BE2C (cell line): ENCODE results near the gene FAM53B.

Experiments used
- DNase-seq: peaks from one replicate; pipeline ENCODE4 v3.0.0-alpha.2; 2020
- H3K27me3 ChIP-seq: fragments of 250-450 bp; sonication (Bioruptor Pico); 2 replicates; pipeline ENCODE4 v1.5.1; 2020; ENCODE audit warnings: mild to moderate bottlenecking
- H3K36me3 ChIP-seq: fragments of 250-450 bp; sonication (Bioruptor Pico); 2 replicates; pipeline ENCODE4 v1.5.1; 2020; ENCODE audit warnings: mild to moderate bottlenecking
- H3K4me1 ChIP-seq: fragments of 250-450 bp; sonication (Bioruptor Pico); 2 replicates; pipeline ENCODE4 v1.5.1; 2020
- H3K4me3 ChIP-seq: 2 replicates; pipeline ENCODE4 v1.5.1; 2011; ENCODE audit warnings: low read depth, low read length
- H3K9me3 ChIP-seq: fragments of 250-450 bp; sonication (Bioruptor Pico); 2 replicates; pipeline ENCODE4 v1.5.1; 2020
- TF ChIP-seq, protein P1 (sequence below): IDR thresholded peaks from 2 replicates; pipeline ENCODE4 v1.5.1; 2012; ENCODE audit warnings: mild to moderate bottlenecking, low read depth, low read length

FAM53B gene

DNA sequence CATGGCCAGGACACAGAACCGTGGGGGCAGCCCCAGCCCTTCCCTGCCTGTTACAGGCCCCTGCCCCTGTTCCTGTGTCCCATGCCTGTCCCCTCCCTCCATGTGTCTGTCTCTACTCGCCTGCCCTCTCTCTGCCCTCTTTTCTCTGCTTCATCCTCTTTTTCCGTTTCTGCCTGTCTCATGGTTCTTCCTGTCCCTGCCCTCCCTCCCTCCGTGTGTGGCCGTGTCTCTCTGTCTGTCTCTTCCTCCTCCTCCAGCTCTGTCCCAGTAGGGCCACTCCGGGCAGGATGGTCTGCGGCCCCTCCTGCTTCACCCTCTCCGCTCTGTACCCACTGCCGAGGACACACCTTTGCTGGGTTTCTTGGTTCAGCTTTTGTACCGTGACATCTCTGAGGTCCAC, 137.4 kb downstream of the FAM53B start:
- DNase-seq = no peak
- no peaks in the 10 kb centered on the region for H3K4me1 ChIP-seq
- TF ChIP-seq, protein P1, sequence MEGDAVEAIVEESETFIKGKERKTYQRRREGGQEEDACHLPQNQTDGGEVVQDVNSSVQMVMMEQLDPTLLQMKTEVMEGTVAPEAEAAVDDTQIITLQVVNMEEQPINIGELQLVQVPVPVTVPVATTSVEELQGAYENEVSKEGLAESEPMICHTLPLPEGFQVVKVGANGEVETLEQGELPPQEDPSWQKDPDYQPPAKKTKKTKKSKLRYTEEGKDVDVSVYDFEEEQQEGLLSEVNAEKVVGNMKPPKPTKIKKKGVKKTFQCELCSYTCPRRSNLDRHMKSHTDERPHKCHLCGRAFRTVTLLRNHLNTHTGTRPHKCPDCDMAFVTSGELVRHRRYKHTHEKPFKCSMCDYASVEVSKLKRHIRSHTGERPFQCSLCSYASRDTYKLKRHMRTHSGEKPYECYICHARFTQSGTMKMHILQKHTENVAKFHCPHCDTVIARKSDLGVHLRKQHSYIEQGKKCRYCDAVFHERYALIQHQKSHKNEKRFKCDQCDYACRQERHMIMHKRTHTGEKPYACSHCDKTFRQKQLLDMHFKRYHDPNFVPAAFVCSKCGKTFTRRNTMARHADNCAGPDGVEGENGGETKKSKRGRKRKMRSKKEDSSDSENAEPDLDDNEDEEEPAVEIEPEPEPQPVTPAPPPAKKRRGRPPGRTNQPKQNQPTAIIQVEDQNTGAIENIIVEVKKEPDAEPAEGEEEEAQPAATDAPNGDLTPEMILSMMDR = no peak
- no peak overlapping the region for H3K4me3 ChIP-seq
- no peaks in the 10 kb centered on the region for H3K27me3 ChIP-seq
- no peaks in the 10 kb centered on the region for H3K9me3 ChIP-seq
- H3K36me3 ChIP-seq = no peaks in the 10 kb centered on the region

DNA sequence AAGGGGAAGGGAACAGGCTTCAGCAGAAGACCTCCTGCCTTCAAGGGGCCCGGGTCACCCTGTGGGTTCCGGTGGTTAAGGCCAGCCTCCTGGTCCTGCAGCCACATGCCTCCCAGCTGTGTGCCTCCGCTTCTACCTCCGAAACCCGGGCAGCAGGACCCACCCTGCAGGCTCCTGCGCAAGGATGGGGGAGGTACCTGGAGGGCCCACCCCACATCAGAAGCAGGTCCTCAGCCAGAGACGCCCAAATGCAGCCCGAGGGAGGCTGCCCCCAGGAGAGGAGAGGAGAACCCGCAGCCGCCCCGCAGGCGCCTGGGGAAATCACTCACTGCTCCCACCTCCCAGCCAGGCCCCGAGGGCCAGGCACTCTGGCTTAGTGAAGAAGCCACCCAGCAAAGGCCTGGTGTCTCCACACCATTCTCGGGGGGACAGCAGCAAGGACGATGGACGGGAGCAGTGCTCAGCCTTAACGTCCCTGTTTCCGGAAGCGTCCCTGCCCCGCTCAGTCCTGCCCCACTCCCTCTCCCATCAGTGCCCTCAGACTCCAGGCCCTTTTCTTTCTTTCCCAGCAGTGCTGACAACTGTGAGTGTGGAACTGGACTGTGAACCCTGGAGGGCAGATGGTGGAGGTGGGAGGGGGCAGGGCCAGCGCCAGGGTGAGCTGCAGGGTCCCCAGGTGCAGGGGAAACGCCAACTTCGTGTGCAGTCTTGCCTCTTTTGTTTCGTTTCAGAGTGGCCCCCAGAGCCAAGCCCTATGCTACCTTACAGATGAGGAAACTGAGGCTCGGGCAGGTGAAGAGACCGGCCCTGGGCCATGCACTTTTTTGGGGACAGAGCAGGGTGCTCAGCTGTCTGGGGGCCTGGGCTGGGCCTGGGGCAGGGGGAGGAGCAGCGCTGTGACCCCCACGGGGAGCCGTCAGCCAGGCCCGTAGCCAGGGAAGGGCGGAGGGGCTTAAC, 138.0 kb downstream of the FAM53B start:
- Histone ChIP-seq H3K27me3 (no peaks in the 10 kb centered on the region), H3K36me3 (no peaks in the 10 kb centered on the region), H3K4me1 (no peaks in the 10 kb centered on the region), H3K4me3 (no peak overlapping the region), H3K9me3 (no peaks in the 10 kb centered on the region)
- DNase-seq = no peak
- TF ChIP-seq, protein P1 = no peak

- no peak overlapping the region for H3K4me3 ChIP-seq
Observed at GRCh38 chr10:124605481-124605855, 138.7 kb downstream of the FAM53B start.

DNA sequence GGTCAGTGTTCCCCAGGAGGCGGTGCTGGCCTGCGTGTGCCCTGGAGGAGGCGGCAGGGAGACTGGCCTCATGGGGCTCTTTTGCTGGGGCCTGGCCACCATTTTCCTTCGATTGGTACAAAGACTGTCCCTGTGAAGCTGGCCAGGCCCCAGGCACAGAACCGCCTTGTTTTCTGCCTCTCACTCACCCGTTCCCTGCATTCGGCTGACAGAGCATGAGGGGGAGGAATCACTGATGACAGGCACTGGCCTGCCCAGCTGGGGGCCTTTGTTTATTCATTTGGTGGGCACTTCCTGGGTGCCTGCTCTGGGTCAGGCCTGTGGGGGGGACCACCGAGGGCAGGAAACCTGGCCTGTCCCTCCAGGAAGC, 139.2 kb downstream of the FAM53B start:
- H3K27me3 ChIP-seq = no peaks in the 10 kb centered on the region
- H3K4me3 ChIP-seq = no peak overlapping the region
- H3K9me3 ChIP-seq = no peaks in the 10 kb centered on the region
- DNase-seq = no peak
- H3K4me1 ChIP-seq = no peaks in the 10 kb centered on the region
- TF ChIP-seq, protein P1 = no peak
- no peaks in the 10 kb centered on the region for H3K36me3 ChIP-seq

More at GRCh38 chr10:124605481-124605855, 138.7 kb downstream of the FAM53B start:
- Histone ChIP-seq H3K4me1 (no peaks in the 10 kb centered on the region), H3K9me3 (no peaks in the 10 kb centered on the region), H3K36me3 (no peaks in the 10 kb centered on the region), H3K27me3 (no peaks in the 10 kb centered on the region)
- TF ChIP-seq, protein P1 = no peak
- no peak for DNase-seq

GRCh38 chr10:124604214-124605000, 139.8 kb downstream of the FAM53B start:
- H3K9me3 ChIP-seq = no peaks in the 10 kb centered on the region
- no peaks in the 10 kb centered on the region for H3K36me3 ChIP-seq
- no peaks in the 10 kb centered on the region for H3K4me1 ChIP-seq
- H3K4me3 ChIP-seq = no peak overlapping the region
- TF ChIP-seq, protein P1 = no peak
- DNase-seq = no peak
- H3K27me3 ChIP-seq = no peaks in the 10 kb centered on the region
